ENCODE results near the gene TMEM47. TPM values are rescaled to one million over a fixed set of nuclear protein-coding genes. Genes with fewer than 3 reads are reported as not detected.

Gene TMEM47
- 67.2 and 83.4 TPM in 2 replicates for total RNA-seq

DNA sequence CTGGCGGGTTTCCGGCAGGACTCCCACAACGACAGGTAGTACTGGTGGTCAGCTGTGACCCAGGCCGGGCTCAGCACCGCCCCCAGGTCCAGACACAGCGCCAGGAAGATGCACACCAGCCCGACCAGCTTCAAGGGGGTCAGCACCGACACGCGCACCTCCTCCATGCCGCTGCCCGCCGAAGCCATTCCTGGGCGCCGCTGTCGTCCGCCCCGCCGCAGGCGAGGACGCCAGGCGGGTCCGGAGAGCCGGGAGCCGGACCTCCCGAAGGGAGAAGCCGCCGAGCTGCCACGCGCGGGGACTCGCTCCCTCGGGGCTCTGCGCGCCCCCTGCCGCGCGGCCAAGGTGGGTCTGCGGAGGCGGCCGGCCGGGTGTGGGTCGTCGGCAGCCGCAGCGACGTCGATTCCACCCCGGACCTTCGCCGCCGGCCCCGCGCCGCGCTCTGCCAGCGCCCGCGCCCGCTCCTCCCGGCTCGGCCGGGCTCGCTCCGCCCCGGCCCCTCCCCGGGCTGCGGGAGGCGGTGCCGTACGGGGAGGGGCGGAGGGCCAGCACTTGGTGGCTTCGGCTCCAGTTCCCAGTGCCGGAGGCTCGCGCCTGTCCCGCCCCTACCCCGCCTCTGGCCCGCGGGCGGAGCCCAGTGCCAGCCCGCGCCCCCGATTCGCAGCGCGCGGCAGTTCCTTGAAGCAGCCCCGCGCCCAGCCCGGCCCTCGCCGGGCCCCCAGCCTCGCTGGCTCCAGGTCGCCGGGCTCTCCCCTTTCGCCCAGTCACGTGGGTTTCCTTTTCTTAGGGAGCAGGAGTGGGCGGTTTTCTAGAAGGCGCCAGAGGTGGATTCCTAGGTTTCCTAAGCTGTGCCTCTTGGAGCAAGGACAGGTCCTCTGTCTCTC, at the start of gene TMEM47:
Gene TMEM47 (minus strand): TSS at position 444 of the 884 bp plus-strand sequence. CDS start 256 bp downstream, at position 188.

Measured in thoracic aorta endothelial cell (primary cell).